K562 (cell line): ENCODE results near the gene KCNMB2. TPM values are rescaled to one million over a fixed set of nuclear protein-coding genes. Genes with fewer than 3 reads are reported as not detected.

Experiments used
- ATAC-seq: fragments of 200-7000 bp; cut with Tn5 transposase; 3 replicates; pipeline ENCODE4 v1.9.1; 2020; ENCODE audit warnings: moderate library complexity
- BruUV-seq: library from RNA; stranded (reverse); fragments of 400-500 nt; replicated peaks from 2 replicates; lab custom pipeline; 2021; lab: Mats Ljungman, UMichigan
- CTCF ChIA-PET: fragments of 300-600 bp; formaldehyde crosslinking; extraction: SDS; loops from one replicate; lab custom pipeline; 2021; ENCODE audit warnings: low intra/inter-chr PET ratio; lab: Yijun Ruan, JAX
- POLR2A ChIA-PET: fragments of 300-600, 350-650 bp; sonication (Branson Sonifier 250); formaldehyde crosslinking; extraction: SDS; loops from one replicate; lab custom pipeline; 2021; ENCODE audit warnings: antibody characterized with exemption, inconsistent platforms; lab: Yijun Ruan, JAX
- DNase-seq, 4 experiments: peaks; one replicate each; pipeline versions ENCODE4 v3.0.0 to v3.0.0-alpha.2; 2011 to 2018; ENCODE audit warnings: low spot score in 3 of 4, mixed read lengths in 3 of 4; ENCODE audit errors: extremely low read depth in 1 of 4
- FAIRE-seq: peaks from 2 replicates; lab custom pipeline; 2011; peaks lifted over from hg19 to GRCh38; lab: Jason Lieb, UNC
- H2AFZ ChIP-seq: 2 replicates; pipeline ENCODE4 v1.6.0; 2011; ENCODE audit warnings: low read depth, low read length, control low read depth, inconsistent platforms
- H3K27ac ChIP-seq: fragments of 200-600 bp; 3 replicates; pipeline ENCODE4 v1.8.0; 2011; ENCODE audit warnings: low read depth, mild to moderate bottlenecking, control low read depth, inconsistent platforms, low read length, moderate library complexity, mixed read lengths; ENCODE audit errors: extremely low read depth
- H3K27me3 ChIP-seq, 2 experiments: fragments of 300-600 bp in 1 of 2; 2 replicates in 1 of 2; 3 replicates in 1 of 2; pipeline versions ENCODE4 v1.6.0 to v1.8.0; 2011; ENCODE audit warnings: inconsistent platforms in 2 of 2, low read length in 2 of 2, mild to moderate bottlenecking in 1 of 2, mixed read lengths in 1 of 2, moderate library complexity in 1 of 2; ENCODE audit not compliant: control insufficient read depth in 2 of 2, insufficient read depth in 2 of 2
- H3K36me3 ChIP-seq: fragments of 300-600 bp; 3 replicates; pipeline ENCODE4 v1.8.0; 2011; ENCODE audit warnings: mild to moderate bottlenecking, low read length, inconsistent platforms; ENCODE audit not compliant: control insufficient read depth, insufficient read depth
- H3K4me1 ChIP-seq, 2 experiments: fragments of 200-600 bp in 1 of 2; replicated peaks in 1 of 2; 2 replicates in 1 of 2; 3 replicates in 1 of 2; pipeline versions ENCODE4 v1.5.1 to v1.8.0; 2011; ENCODE audit warnings: inconsistent platforms in 2 of 2, low read length in 2 of 2, mild to moderate bottlenecking in 1 of 2, mixed read lengths in 1 of 2, moderate library complexity in 1 of 2; ENCODE audit not compliant: control insufficient read depth in 2 of 2, insufficient read depth in 2 of 2
- H3K4me2 ChIP-seq: 2 replicates; pipeline ENCODE4 v1.6.1; 2011; ENCODE audit warnings: low read length, control low read depth, inconsistent platforms, mixed read lengths; ENCODE audit not compliant: insufficient read depth
- H3K4me3 ChIP-seq: fragments of 200-600 bp; sonication (generic), shearing (Covaris generic); 2 replicates; pipeline ENCODE4 v1.5.1; 2016; ENCODE audit warnings: control low read depth, inconsistent platforms
- H3K79me2 ChIP-seq: fragments of 200-600 bp; 3 replicates; pipeline ENCODE4 v1.8.0; 2011; ENCODE audit warnings: low read length, inconsistent platforms; ENCODE audit not compliant: control insufficient read depth, insufficient read depth
- H3K9ac ChIP-seq, 2 experiments: 2 replicates each; pipeline versions ENCODE4 v1.6.0 to v1.6.1; 2011; ENCODE audit warnings: low read depth in 2 of 2, low read length in 2 of 2, control low read depth in 1 of 2, inconsistent platforms in 1 of 2, mild to moderate bottlenecking in 1 of 2, mixed read lengths in 1 of 2; ENCODE audit not compliant: insufficient read depth in 1 of 2
- H3K9me1 ChIP-seq: one replicate; pipeline ENCODE4 v1.6.0; 2011; ENCODE audit warnings: inconsistent platforms, mild to moderate bottlenecking, low read length, moderate library complexity; ENCODE audit not compliant: control insufficient read depth, insufficient read depth
- H3K9me3 ChIP-seq: replicated peaks from 2 replicates; pipeline ENCODE4 v1.5.1; 2011; ENCODE audit warnings: low read depth, low read length, inconsistent platforms; ENCODE audit not compliant: control insufficient read depth, insufficient read depth
- H4K20me1 ChIP-seq: replicated peaks from 2 replicates; pipeline ENCODE4 v1.6.1; 2011; ENCODE audit warnings: low read length, inconsistent platforms, mixed read lengths; ENCODE audit not compliant: control insufficient read depth, insufficient read depth
- ADNP ChIP-seq: fragments of 200-800 bp; sonication (Bioruptor generic); IDR thresholded peaks from 2 replicates; pipeline ENCODE4 v1.6.1; 2016; ENCODE audit warnings: missing genetic modification characterization, missing compliant biosample characterization
- BRD9 ChIP-seq: fragments of 450-650 bp; IDR thresholded peaks from 2 replicates; pipeline ENCODE4 v1.6.1; 2018; ENCODE audit warnings: low read depth; ENCODE audit not compliant: partially characterized antibody
- DNMT1 ChIP-seq: fragments of 450-650 bp; IDR thresholded peaks from 2 replicates; pipeline ENCODE4 v1.6.1; 2016; ENCODE audit warnings: antibody characterized with exemption, mild to moderate bottlenecking
- HOXB6 ChIP-seq: fragments of 250-450 bp; sonication (Bioruptor Pico); IDR thresholded peaks from 2 replicates; pipeline ENCODE4 v1.5.1; 2022; ENCODE audit warnings: mild to moderate bottlenecking, borderline replicate concordance
- KAT7 ChIP-seq: sonication (generic); formaldehyde crosslinking; IDR thresholded peaks from 2 replicates; pipeline ENCODE4 v1.8.0; 2022; ENCODE audit warnings: missing genetic modification reagents, mild to moderate bottlenecking, borderline replicate concordance
- MBD2 ChIP-seq: sonication (generic); IDR thresholded peaks from 2 replicates; pipeline ENCODE4 v1.6.1; 2016; ENCODE audit warnings: low read depth, borderline replicate concordance
- MITF ChIP-seq: IDR thresholded peaks from 2 replicates; pipeline ENCODE4 v1.6.1; 2014; ENCODE audit warnings: antibody characterized with exemption
- NR2C2 ChIP-seq, 2 experiments: fragments of 200-800 bp in 1 of 2; sonication (Bioruptor generic) in 1 of 2; sonication (generic) in 1 of 2; formaldehyde crosslinking in 1 of 2; IDR thresholded peaks; 2 replicates each; pipeline versions ENCODE4 v1.6.1 to v1.8.0; 2016 to 2022; ENCODE audit warnings: mild to moderate bottlenecking in 1 of 2, missing compliant biosample characterization in 1 of 2, missing genetic modification characterization in 1 of 2, missing genetic modification reagents in 1 of 2
- PCBP1 ChIP-seq: fragments of 200-400 bp; formaldehyde crosslinking; IDR thresholded peaks from 2 replicates; pipeline ENCODE4 v1.6.1; 2018; ENCODE audit warnings: mild to moderate bottlenecking, low read depth, low read length; ENCODE audit not compliant: poor library complexity, severe bottlenecking
- SFPQ ChIP-seq: fragments of 200-400 bp; formaldehyde crosslinking; IDR thresholded peaks from 2 replicates; pipeline ENCODE4 v1.6.1; 2017; ENCODE audit warnings: mild to moderate bottlenecking, low read depth, low read length, moderate library complexity
- SLC30A9 ChIP-seq: fragments of 250-450 bp; sonication (Bioruptor Pico); IDR thresholded peaks from 2 replicates; pipeline ENCODE4 v1.8.0; 2022; ENCODE audit warnings: mild to moderate bottlenecking, moderate library complexity
- SMAD2 ChIP-seq: fragments of 150-350 bp; IDR thresholded peaks from 2 replicates; pipeline ENCODE4 v1.6.1; 2014; ENCODE audit warnings: low read depth, mild to moderate bottlenecking, low read length
- SRF ChIP-seq, 2 experiments: fragments of 250-450, 450-650 bp in 1 of 2; sonication (Bioruptor Pico) in 1 of 2; sonication (generic) in 1 of 2; formaldehyde crosslinking; IDR thresholded peaks; 2 replicates each; pipeline versions ENCODE4 v1.5.0 to v1.5.1; 2020 to 2022; ENCODE audit warnings: mild to moderate bottlenecking in 1 of 2, missing genetic modification reagents in 1 of 2
- TFAP4 ChIP-seq: sonication (generic); formaldehyde crosslinking; IDR thresholded peaks from 2 replicates; pipeline ENCODE4 v1.8.0; 2022; ENCODE audit warnings: missing genetic modification reagents, mild to moderate bottlenecking, moderate library complexity, borderline replicate concordance
- U2AF2 ChIP-seq: fragments of 200-400 bp; formaldehyde crosslinking; optimal IDR thresholded peaks from 2 replicates; pipeline ENCODE3; 2017; ENCODE audit warnings: low read depth, mild to moderate bottlenecking, low read length
- ZNF699 ChIP-seq: fragments of 250-450 bp; sonication (Bioruptor Pico); IDR thresholded peaks from 2 replicates; pipeline ENCODE4 v1.8.0; 2021; ENCODE audit warnings: mild to moderate bottlenecking, moderate library complexity; ENCODE audit not compliant: insufficient replicate concordance
- ZNF766 ChIP-seq: fragments of 200-800 bp; sonication (Bioruptor generic); conservative IDR thresholded peaks from 2 replicates; pipeline ENCODE4 v1.6.1; 2016; ENCODE audit warnings: missing genetic modification characterization, missing compliant biosample characterization
- WGBS: fragments of 100-300 bp; shearing (Covaris generic); methylation state at CpG from one replicate; pipeline ENCODE4 v1.1.6; 2016; ENCODE audit warnings: low coverage, mixed read lengths; ENCODE audit not compliant: insufficient coverage; ENCODE audit errors: missing lambda C conversion rate; 5-methylcytosine and 5-hydroxymethylcytosine counted together
- in situ Hi-C: fragments of 300-500 bp; cut with MboI; formaldehyde crosslinking; loops from 4 replicates; pipeline ENCODE4 v1.15.0; 2018; ENCODE audit warnings: inconsistent platforms, mixed read lengths
- intact Hi-C: fragments of 100-400 bp; cut with micrococcal nuclease; formaldehyde crosslinking; loops from 2 replicates; pipeline ENCODE4 v1.14.2; 2022
- polyA plus RNA-seq, 8 experiments: library from polyadenylated mRNA; depleted of rRNA in 4 of 8; stranded (reverse) in 5 of 8; unstranded in 3 of 8; fragments of >200 nt; fragmentation: Nextera tagmentation in 2 of 8; fragmentation: Illumina TruSeq in 1 of 8; extraction: Ambion mirVana in 2 of 8; extraction: Trizol in 1 of 8; gene quantifications; 2 replicates each; pipeline versions ENCODE4 v1.2.1 to v1.2.3, GENCODE V29; 2011 to 2014; ENCODE audit warnings: inconsistent platforms in 1 of 8, missing spikeins in 1 of 8
- total RNA-seq, 7 experiments: library from RNA; depleted of rRNA in 6 of 7; stranded (reverse); fragments of >200 nt in 6 of 7; fragmentation: Illumina TruSeq in 2 of 7; extraction: Trizol in 2 of 7; gene quantifications; 2 replicates each; pipeline versions ENCODE4 v1.2.1 to v1.2.3, GENCODE V29; 2011 to 2021; ENCODE audit warnings: low replicate concordance in 1 of 7

Gene KCNMB2
- total and polyA plus RNA-seq, 9 of the 15 experiments (the other 6 are each of a cell fraction or from before 2014, with no cell fraction given) = 0.04 to 0.15 TPM; not detected in 7

GRCh38 chr3:178568911-178569310 is 32.7 kb downstream of the KCNMB2 start:
- DNase-seq (no peak), FAIRE-seq (no peak), ATAC-seq (no peak)
- Histone ChIP-seq H3K4me2 (no peak overlapping the region), H3K4me3 (no peak overlapping the region), H3K27ac (no peak overlapping the region), H4K20me1 (no peaks in the 10 kb centered on the region), H3K9me1 (no peaks in the 10 kb centered on the region), H3K79me2 (no peaks in the 10 kb centered on the region), H3K9ac (no peak overlapping the region), H3K9me3 (no peaks in the 10 kb centered on the region), H3K36me3 (no peaks in the 10 kb centered on the region), H3K27me3 (no peaks in the 10 kb centered on the region), H3K4me1 (no peaks in the 10 kb centered on the region), H2AFZ (no peak overlapping the region)
- CTCF ChIA-PET = no interaction called here
- intact Hi-C loops = no loop called here
- in situ Hi-C loops = no loop called here
- POLR2A ChIA-PET = no interaction called here
- 0% methylated on average over 1 of the region's 1 CpG for WGBS
- no TSS peak for BruUV-seq
- no peak for TF ChIP-seq SMAD2
- TF ChIP-seq ZNF766 = no peak
- no peak for TF ChIP-seq U2AF2
- TF ChIP-seq MITF = no peak
- TF ChIP-seq KAT7 (CRISPR knock-in tag) = no peak
- no peak for TF ChIP-seq MBD2
- no peak for TF ChIP-seq BRD9
- TF ChIP-seq SFPQ = no peak
- TF ChIP-seq ADNP = no peak
- no peak for TF ChIP-seq SLC30A9 (CRISPR knock-in tag)
- TF ChIP-seq TFAP4 (CRISPR knock-in tag) = no peak
- TF ChIP-seq PCBP1 = no peak
- TF ChIP-seq SRF (CRISPR knock-in tag; IDR thresholded peaks at IDR 0.05) = no peak
- no peak for TF ChIP-seq HOXB6 (CRISPR knock-in tag)
- no peak for TF ChIP-seq ZNF699 (CRISPR knock-in tag)
- TF ChIP-seq DNMT1 = no peak
- no peak for TF ChIP-seq NR2C2 (CRISPR knock-in tag; IDR thresholded peaks at IDR 0.05)
- no peak for TF ChIP-seq NR2C2 (tag; IDR thresholded peaks at IDR 0.05)
